ENCODE results near the gene PPTC7. TPM values are rescaled to one million over a fixed set of nuclear protein-coding genes. Genes with fewer than 3 reads are reported as not detected.

PPTC7 gene
- total RNA-seq, 1 experiment from 2014 or later, result 6.9 TPM

DNA sequence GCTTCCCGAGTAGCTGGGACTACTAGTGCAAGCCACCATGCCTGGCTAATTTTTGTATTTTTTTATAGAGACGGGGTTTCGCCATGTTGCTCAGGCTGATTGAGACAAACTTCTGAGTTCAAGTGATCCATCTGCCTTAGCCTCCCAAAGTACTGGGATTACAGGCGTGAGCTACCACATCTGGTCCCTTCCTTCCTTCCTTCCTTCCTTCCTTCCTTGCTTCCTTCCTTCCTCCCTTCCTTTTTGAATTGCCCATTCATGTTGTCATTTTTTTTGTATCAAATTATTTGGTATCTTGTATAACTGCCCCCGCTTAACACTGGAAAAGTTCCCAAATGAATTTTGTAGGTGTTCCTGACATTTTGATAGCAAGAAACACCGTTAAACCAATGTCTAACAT, 69.3 kb downstream of the PPTC7 start:
- Histone ChIP-seq H3K4me3 (no peak overlapping the region), H3K36me3 (no peaks in the 10 kb centered on the region), H3K27me3 (no peaks in the 10 kb centered on the region), H3K27ac (no peak overlapping the region), H3K9me3 (replicated peaks) (no peaks in the 10 kb centered on the region), H3K4me1 (no peaks in the 10 kb centered on the region)
- no peak for DNase-seq

DNA sequence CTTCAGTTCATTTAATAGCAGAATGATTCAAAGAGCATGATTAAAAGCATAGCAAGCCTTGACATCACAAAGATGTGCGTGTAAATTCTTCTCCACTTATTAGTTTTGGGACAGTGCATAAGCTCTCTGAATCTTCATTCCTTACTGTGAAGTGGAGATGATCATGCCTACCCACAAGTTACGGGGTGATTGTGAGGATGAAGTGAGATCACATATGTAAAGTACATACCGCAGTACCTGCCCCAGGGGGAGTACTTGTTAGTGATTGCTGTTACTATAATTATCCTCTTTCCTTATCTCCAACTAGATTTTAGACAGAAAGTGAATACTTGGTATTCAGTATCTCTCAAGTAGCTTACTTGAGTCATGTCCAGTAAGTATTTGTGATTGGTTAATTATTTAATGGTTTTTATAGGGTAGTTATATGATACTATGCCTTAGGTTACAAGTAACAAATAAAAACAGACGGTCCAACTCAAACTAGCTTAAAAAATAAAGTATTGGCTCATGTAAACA, 75.0 kb downstream of the PPTC7 start:
- H3K27ac ChIP-seq, result no peak overlapping the region
- no peak overlapping the region for H3K4me3 ChIP-seq
- no peaks in the 10 kb centered on the region for H3K27me3 ChIP-seq
- no peaks in the 10 kb centered on the region for H3K4me1 ChIP-seq
- H3K9me3 ChIP-seq (replicated peaks), result no peaks in the 10 kb centered on the region
- DNase-seq, result no peak
- no peaks in the 10 kb centered on the region for H3K36me3 ChIP-seq

DNA sequence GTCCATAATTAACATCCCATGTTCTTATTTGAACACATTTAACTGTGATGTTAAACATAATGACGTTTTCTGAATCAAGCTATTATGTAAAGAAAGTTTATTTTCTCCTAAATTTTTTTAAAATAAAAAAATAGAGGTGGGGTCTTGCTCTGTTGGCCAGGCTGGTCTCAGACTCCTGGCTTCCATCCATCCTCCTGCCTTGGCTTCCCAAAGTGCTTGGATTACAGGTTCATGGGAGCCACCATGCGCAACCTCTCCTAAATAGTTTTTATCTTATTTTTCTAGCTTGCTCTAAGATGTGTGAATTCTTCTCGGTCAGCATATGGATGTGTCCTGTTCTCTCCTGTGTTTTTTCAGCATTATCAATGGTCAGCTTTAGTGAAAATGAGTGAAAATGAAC, 77.8 kb downstream of the PPTC7 start:
- Histone ChIP-seq H3K36me3 (no peaks in the 10 kb centered on the region), H3K9me3 (replicated peaks) (no peaks in the 10 kb centered on the region), H3K27me3 (no peaks in the 10 kb centered on the region), H3K27ac (no peak overlapping the region), H3K4me1 (peaks cover 2% of the 10 kb centered on the region; the same call in 1 of the 2 replicates), H3K4me3 (no peak overlapping the region)
- DNase-seq, result no peak

- Histone ChIP-seq H3K9me3 (replicated peaks) (no peaks in the 10 kb centered on the region), H3K27ac (no peak overlapping the region)
These were observed 79.7 kb downstream of the PPTC7 start for GRCh38 chr12:110503432-110503831.

DNA sequence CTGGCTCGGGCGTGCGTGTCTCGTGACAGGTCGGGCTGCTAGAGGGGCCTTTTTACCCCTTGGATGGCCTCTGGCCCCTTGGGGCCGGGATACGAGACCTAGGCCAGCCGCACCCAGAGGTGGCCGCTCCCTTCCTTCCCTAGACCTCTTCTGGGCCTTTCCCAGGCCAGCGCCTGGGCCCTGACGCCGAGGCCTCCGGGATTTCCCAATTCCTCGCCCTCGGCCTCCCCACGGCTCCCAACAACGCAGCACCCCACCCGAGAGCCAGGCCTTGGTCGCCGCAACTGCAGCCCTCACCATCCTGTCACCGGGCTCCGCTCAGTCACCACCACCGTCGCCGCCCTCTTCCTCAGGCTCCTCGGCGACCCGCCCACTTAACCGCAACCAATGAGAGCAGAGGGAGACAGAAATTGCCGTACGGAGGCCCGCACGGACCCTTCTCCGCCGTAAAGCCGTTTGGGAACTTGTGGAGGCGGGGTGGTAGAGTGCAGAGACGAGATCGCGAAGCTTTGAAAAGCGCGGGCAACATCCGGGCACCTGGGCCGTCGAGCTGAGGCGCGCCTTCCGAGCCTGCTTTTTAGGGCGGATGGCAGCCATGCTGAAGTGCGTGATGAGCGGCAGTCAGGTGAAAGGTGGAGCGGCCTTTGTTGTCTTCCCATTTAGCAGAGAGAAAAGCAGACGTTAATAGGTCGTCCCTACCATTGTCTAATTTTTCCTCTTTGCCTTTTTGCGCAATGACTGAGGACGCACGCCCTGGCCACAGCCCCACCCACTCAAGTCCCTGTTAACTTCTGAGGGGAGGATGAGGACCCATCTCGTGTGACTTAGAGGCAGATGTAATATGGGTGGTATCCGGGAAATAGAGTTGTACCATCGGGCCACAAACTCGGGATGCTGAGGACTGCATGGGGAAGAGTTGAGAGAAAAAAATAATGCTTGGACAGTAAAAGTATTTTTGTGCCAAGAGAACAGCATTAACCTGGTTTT, 81.1 kb downstream of the PPTC7 start, which contains the start of the genes RAD9B and VPS29:
RAD9B (plus strand) TSS at position 580 of the 987 bp plus-strand sequence; CDS start at position 587, 7 bp downstream.
VPS29 (minus strand) TSS at position 360 of the 987 bp plus-strand sequence; CDS start at position 300, 60 bp downstream.
- Histone ChIP-seq H3K9me3 (replicated peaks) (no peaks in the 10 kb centered on the region), H3K4me3 (peak within 1 kb of the TSS; percentile 95), H3K27ac (peak within 1 kb of the TSS; percentile 85), H3K4me1 (peaks cover 6% of the 10 kb centered on the region; the same call in 1 of the 2 replicates), H3K36me3 (peaks cover 9% of the 10 kb centered on the region), H3K27me3 (no peaks in the 10 kb centered on the region)
- DNase-seq, result peak; percentile 98

More at GRCh38 chr12:110503432-110503831, 79.7 kb downstream of the PPTC7 start:
- no peak for DNase-seq
- H3K4me1 ChIP-seq, result peaks cover 6% of the 10 kb centered on the region; the same call in 1 of the 2 replicates
- no peak overlapping the region for H3K4me3 ChIP-seq
- peaks cover 4% of the 10 kb centered on the region for H3K36me3 ChIP-seq
- H3K27me3 ChIP-seq, result no peaks in the 10 kb centered on the region

GRCh38 chr12:110501399-110501751, 81.7 kb downstream of the PPTC7 start:
- H3K36me3 ChIP-seq, result peaks cover 9% of the 10 kb centered on the region
- H3K4me1 ChIP-seq, result peaks cover 6% of the 10 kb centered on the region; the same call in 1 of the 2 replicates
- no peaks in the 10 kb centered on the region for H3K27me3 ChIP-seq
- H3K27ac ChIP-seq, result peak overlapping the region; percentile 85
- no peaks in the 10 kb centered on the region for H3K9me3 ChIP-seq (replicated peaks)
- peak overlapping the region; percentile 95 for H3K4me3 ChIP-seq
- DNase-seq, result peak; percentile 55 to 64

- peaks cover 6% of the 10 kb centered on the region; the same call in 1 of the 2 replicates for H3K4me1 ChIP-seq
- no peak for DNase-seq
- H3K36me3 ChIP-seq, result peaks cover 29% of the 10 kb centered on the region
- no peak overlapping the region for H3K4me3 ChIP-seq
- H3K9me3 ChIP-seq (replicated peaks), result no peaks in the 10 kb centered on the region
- no peaks in the 10 kb centered on the region for H3K27me3 ChIP-seq
- no peak overlapping the region for H3K27ac ChIP-seq
These were observed 84.0 kb downstream of the PPTC7 start for GRCh38 chr12:110498984-110499706.

Other genes starting within 250 kb of the PPTC7 start
- 76.2 and 89.3 TPM in 2 replicates for gene ANAPC7, start 179.6 kb downstream of the PPTC7 start, total RNA-seq (2014; rRNA removed; shearing (Covaris generic))
- gene ARPC3, start 133.0 kb downstream of the PPTC7 start, total RNA-seq (2014; rRNA removed; shearing (Covaris generic)), result 106 and 112 TPM in 2 replicates
- gene GPN3, start 115.1 kb downstream of the PPTC7 start, total RNA-seq (2014; rRNA removed; shearing (Covaris generic)), result 43.6 and 45.9 TPM in 2 replicates
- gene FAM216A, start 114.5 kb downstream of the PPTC7 start, total RNA-seq (2014; rRNA removed; shearing (Covaris generic)), result 26.3 and 30.2 TPM in 2 replicates
- gene VPS29, start 81.2 kb downstream of the PPTC7 start, total RNA-seq (2014; rRNA removed; shearing (Covaris generic)), result 73.2 and 91.5 TPM in 2 replicates
- gene RAD9B, start 81.0 kb downstream of the PPTC7 start, total RNA-seq (2014; rRNA removed; shearing (Covaris generic)), result 1.1 and 2.7 TPM in 2 replicates
- 15.1 and 15.7 TPM in 2 replicates for gene TCTN1, start 30.8 kb upstream of the PPTC7 start, total RNA-seq (2014; rRNA removed; shearing (Covaris generic))
- gene HVCN1, start 105.8 kb upstream of the PPTC7 start, total RNA-seq (2014; rRNA removed; shearing (Covaris generic)), result 2.7 and 2.8 TPM in 2 replicates
- 202 and 218 TPM in 2 replicates for gene PPP1CC, start 159.6 kb upstream of the PPTC7 start, total RNA-seq (2014; rRNA removed; shearing (Covaris generic))